Measurements from ENCODE around the gene TM7SF2.
A peak's percentile ranks its signal among the peaks of the same experiment; 100 is the strongest.

TM7SF2 gene

DNA sequence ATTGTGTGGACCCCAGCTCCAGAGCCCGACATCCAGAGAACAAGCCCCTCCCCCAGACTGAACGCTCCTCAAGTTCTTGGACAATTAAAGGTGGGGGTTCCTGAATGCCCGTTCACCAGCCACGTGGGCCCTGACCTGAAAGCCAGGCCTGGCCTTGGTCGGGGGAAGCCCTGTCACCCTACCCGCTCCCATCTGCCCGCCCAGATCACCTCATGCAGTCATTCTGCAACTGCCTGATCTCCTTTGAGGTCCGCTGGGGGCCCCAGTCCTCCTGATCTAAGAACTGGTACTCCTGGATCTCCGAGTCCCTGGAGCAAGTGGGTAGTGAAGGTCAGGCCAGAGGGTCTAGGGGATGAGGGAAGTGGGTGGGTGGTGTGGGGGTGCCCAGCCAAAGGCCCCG lies 44.2 kb upstream of the TM7SF2 start:
- no peak overlapping the region for H3K27ac ChIP-seq (ENCODE audit: low read depth, low read length)
- H3K4me2 ChIP-seq (ENCODE audit: low read length) = no peak overlapping the region
- H3K36me3 ChIP-seq (ENCODE audit: control insufficient read depth, low read length) = no peaks in the 10 kb centered on the region
- TF ChIP-seq EZH2phosphoT487 (IDR thresholded peaks at IDR 0.05; ENCODE audit: borderline replicate concordance, low read length) (no peak), CTCF (IDR thresholded peaks at IDR 0.05; ENCODE audit: low read depth, low read length, poor library complexity, severe bottlenecking) (no peak)
- no peaks in the 10 kb centered on the region for H3K9me2 ChIP-seq (replicated peaks; ENCODE audit: control insufficient read depth, low read length)
- H3F3A ChIP-seq (ENCODE audit: control insufficient read depth, insufficient read depth) = no peaks in the 10 kb centered on the region
- no peaks in the 10 kb centered on the region for H3K27me3 ChIP-seq (ENCODE audit: control insufficient read depth, low read length)
- H3K9me3 ChIP-seq (ENCODE audit: control insufficient read depth, insufficient read depth, low read length) = no peaks in the 10 kb centered on the region
- no peaks in the 10 kb centered on the region for H4K20me1 ChIP-seq (ENCODE audit: control insufficient read depth, insufficient read depth, low read depth, low read length)
- H3K79me2 ChIP-seq (ENCODE audit: control insufficient read depth, low read length) = no peaks in the 10 kb centered on the region
- peaks cover 11% of the 10 kb centered on the region for H3K4me1 ChIP-seq (ENCODE audit: control insufficient read depth, low read length)
- H3K4me3 ChIP-seq (ENCODE audit: low read length) = no peak overlapping the region

GRCh38 chr11:65069217-65069616 lies 42.5 kb upstream of the TM7SF2 start:
- TF ChIP-seq CTCF (IDR thresholded peaks at IDR 0.05; ENCODE audit: low read depth, low read length, poor library complexity, severe bottlenecking) (no peak), EZH2phosphoT487 (IDR thresholded peaks at IDR 0.05; ENCODE audit: borderline replicate concordance, low read length) (no peak)

GRCh38 chr11:65071907-65072630 lies 39.6 kb upstream of the TM7SF2 start:
- Histone ChIP-seq H3K9me3 (ENCODE audit: control insufficient read depth, insufficient read depth, low read length) (no peaks in the 10 kb centered on the region), H3K9me2 (replicated peaks; ENCODE audit: control insufficient read depth, low read length) (no peaks in the 10 kb centered on the region), H3F3A (ENCODE audit: control insufficient read depth, insufficient read depth) (no peaks in the 10 kb centered on the region), H3K27me3 (ENCODE audit: control insufficient read depth, low read length) (no peaks in the 10 kb centered on the region), H3K27ac (ENCODE audit: low read depth, low read length) (no peak overlapping the region), H3K4me2 (ENCODE audit: low read length) (peak overlapping the region; percentile 39), H3K36me3 (ENCODE audit: control insufficient read depth, low read length) (peaks cover 17% of the 10 kb centered on the region), H3K4me3 (ENCODE audit: low read length) (no peak overlapping the region; the same call in 1 of the 2 replicates), H4K20me1 (ENCODE audit: control insufficient read depth, insufficient read depth, low read depth, low read length) (no peaks in the 10 kb centered on the region), H3K79me2 (ENCODE audit: control insufficient read depth, low read length) (peaks cover 7% of the 10 kb centered on the region), H3K4me1 (ENCODE audit: control insufficient read depth, low read length) (peaks cover 18% of the 10 kb centered on the region)
- TF ChIP-seq CTCF (IDR thresholded peaks at IDR 0.05; ENCODE audit: low read depth, low read length, poor library complexity, severe bottlenecking) (no peak), EZH2phosphoT487 (IDR thresholded peaks at IDR 0.05; ENCODE audit: borderline replicate concordance, low read length) (no peak)

More at GRCh38 chr11:65069217-65069616, 42.5 kb upstream of the TM7SF2 start:
- no peaks in the 10 kb centered on the region for H3F3A ChIP-seq (ENCODE audit: control insufficient read depth, insufficient read depth)
- no peak overlapping the region for H3K4me3 ChIP-seq (ENCODE audit: low read length)
- H3K27ac ChIP-seq (ENCODE audit: low read depth, low read length) = no peak overlapping the region
- H3K27me3 ChIP-seq (ENCODE audit: control insufficient read depth, low read length) = no peaks in the 10 kb centered on the region
- H4K20me1 ChIP-seq (ENCODE audit: control insufficient read depth, insufficient read depth, low read depth, low read length) = no peaks in the 10 kb centered on the region
- H3K79me2 ChIP-seq (ENCODE audit: control insufficient read depth, low read length) = no peaks in the 10 kb centered on the region
- H3K36me3 ChIP-seq (ENCODE audit: control insufficient read depth, low read length) = no peaks in the 10 kb centered on the region
- no peaks in the 10 kb centered on the region for H3K9me2 ChIP-seq (replicated peaks; ENCODE audit: control insufficient read depth, low read length)
- no peak overlapping the region for H3K4me2 ChIP-seq (ENCODE audit: low read length)
- H3K9me3 ChIP-seq (ENCODE audit: control insufficient read depth, insufficient read depth, low read length) = no peaks in the 10 kb centered on the region
- H3K4me1 ChIP-seq (ENCODE audit: control insufficient read depth, low read length) = peaks cover 18% of the 10 kb centered on the region

All from DOHH2 (cell line).